ENCODE data around the gene FAM53A.
"Not testable (repeated sequence)": the region's sequence is repeated elsewhere in the genome, so short reads cannot be mapped to it uniquely, and the experiment has no call there.

The FAM53A gene

DNA sequence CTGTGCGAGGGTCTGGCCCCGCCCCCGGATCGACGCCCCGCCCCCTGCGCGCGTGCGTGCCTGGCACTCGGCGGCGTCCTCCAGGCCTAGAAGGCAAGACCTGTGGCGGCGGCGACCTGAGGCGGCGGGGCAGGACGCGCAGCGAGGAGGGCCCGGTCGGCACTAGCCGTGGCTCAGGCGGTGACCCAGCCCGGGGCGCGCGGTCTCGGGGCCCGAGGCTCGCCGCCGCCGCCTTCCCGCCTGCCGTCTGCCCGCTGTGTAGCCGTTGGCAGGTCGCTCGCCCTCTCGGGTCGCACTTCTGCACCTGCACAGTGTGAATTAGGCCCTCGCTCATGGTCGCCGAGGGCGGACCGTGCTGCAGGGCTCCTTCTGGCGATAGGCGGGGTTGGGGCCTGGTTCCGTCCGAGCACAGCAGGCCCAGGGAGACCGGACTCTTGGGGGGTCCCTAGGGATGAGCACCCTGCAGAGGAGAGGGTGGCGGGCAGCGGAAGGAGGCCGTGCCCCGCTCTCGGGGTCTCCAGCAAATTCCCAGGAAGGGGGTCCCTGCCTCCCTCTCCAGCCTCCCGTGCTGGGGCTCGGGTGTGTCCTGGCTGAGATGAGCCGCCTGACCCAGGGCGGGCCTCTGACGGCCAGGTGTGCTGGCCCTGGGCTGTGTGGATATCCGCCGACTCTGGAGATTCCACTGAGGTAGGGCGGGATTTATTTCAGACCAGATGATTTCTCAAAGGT lies 557 bp upstream of the FAM53A start:
- peak; percentile 94 for DNase-seq

DNA sequence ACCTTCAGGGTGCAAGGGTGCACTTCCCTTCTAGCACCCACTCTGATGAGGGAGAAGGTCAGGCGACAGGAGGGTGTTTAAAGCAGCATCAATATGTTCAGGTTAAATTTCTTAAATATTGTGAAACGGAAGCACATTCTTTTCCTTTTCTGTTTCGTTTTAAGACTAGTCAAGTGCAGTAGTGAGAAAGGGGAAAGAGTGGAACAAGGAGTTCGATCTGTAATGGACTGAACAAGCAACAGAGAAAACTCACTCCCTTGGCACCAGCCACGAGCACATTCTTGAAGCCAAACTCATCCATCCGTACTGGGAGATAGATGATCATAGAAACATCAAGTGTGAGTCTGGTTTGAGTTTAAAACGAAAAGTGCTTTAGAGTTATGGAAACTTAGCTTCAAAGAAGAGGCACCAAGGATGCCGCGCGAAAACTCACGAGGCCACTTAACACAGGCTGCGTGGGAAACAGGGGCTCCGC lies 815 bp downstream of the FAM53A start:
- no peak for DNase-seq

DNA sequence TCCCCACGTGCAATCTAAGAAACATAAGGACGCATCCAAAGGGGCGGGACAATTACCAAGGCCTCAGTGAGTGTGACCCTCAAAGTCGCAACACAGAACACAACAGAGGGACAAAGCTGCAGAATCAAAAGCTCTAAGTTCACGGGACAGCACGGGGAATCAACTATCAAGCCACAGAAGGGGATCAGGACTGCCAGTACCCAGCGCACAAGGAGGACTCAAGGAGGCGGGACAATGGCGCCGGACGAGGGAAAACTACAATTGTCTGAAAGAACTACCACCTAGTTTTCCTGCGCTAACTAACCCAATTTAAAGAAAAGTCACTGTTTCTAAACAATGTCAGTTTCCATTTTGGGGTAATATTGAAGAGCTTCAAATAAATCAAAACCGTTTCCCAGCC lies 1.3 kb downstream of the FAM53A start:
- DNase-seq = no peak

- no peak for DNase-seq
Measured at GRCh38 chr4:1678244-1678643, 5.9 kb downstream of the FAM53A start.

GRCh38 chr4:1676605-1677525 lies 7.2 kb downstream of the FAM53A start:
- no peak for DNase-seq

- no peak for DNase-seq
Measured at GRCh38 chr4:1675802-1676137, 8.3 kb downstream of the FAM53A start.

DNA sequence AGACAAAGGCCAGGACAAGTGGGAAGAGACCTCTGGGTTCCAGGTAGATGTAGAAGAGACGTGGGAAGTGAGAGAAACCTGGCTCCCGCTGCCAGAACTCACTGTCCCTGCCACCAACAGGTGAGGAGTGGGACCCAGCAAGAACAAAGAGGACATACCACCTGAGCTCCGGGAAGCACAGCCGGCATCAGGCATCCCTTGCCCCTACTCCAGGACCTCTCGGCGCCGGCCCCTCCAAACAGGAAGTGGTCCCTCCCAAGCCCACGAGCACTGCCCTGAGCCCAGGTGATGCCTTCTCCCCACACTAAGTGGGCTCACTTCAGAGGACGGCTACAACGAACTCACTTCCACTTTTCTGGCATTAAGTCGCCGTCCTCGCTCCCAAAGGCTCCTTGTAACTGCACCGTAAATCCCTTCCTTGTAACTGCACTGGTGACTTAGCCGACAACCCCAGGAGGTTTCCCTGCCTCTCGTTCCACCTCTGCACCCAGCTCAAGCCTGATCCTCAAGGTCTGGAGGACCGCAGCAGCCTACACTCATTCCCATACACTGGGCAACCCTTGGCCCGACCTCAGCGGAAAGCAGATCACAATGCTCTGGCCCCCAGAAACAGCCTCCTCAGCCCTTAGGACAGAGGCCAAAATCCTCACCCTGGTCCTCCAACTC lies 8.8 kb downstream of the FAM53A start:
- no peak for DNase-seq

- no peak for DNase-seq
Measured at GRCh38 chr4:1674682-1675081, 9.4 kb downstream of the FAM53A start.

GRCh38 chr4:1673671-1674070 lies 10.4 kb downstream of the FAM53A start:
- DNase-seq = no peak

GRCh38 chr4:1671011-1671410 lies 13.1 kb downstream of the FAM53A start:
- not testable (repeated sequence) for DNase-seq

DNA sequence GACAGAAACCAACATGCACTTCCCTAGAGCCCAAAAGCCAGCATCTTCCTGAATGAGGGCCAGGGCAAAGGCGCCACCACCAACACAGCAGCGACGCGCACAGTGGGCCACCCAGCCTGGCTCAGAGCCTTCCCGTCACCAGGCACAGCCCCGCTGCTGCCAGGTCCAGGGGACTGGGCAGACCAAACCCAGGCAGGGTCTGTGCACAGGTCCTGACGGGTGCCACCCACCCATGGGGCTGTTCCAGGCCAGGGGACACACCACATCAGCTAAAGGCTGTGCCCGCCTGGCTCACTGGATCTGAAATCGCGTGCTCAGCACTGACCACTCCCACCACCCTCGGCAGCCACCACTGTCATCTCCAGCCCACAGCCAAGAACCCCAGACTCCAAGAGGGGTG lies 13.8 kb downstream of the FAM53A start:
- DNase-seq = no peak

- DNase-seq = no peak
Measured at GRCh38 chr4:1669850-1670249, 14.3 kb downstream of the FAM53A start.

DNA sequence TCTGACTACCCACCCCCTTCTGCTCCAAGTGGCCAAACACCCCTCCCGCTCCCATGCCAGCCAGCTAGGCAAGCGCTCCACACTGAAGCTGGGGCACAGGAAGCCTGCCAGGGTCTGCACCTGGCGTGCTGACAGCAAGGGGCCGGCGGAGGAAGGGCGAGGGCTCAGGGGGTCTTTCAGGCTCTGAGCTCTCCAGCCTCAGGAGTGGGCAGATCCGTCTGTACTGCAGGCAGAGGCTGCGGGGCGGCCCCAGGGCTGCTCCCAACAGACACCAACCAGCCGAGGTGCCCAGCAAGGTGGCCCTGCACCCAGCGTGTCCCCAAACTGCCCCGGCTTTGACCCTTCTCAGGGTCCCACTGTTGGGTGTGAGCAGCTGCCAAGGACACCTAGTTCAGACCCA lies 14.8 kb downstream of the FAM53A start:
- DNase-seq = no peak

- DNase-seq = no peak
Measured at GRCh38 chr4:1668488-1668840, 15.6 kb downstream of the FAM53A start.

DNA sequence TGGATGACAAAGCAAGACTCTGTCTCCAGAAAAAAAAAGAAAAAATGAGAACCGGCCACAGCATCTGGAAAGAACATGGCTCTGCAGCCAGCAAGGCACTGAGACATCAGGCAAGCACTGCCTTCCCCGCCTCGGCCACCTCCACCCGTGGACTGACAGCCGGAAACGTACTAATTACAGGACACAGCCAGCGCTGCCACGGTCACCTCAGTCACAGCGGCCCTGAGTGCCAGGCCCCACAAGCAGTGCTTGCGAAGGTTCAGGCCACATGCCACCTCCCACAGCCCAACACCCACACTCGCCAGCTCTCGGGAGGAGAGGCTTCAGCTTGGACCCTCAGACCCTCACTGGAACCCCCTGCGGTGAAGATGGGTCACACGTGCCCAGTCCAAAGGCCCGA lies 16.8 kb downstream of the FAM53A start:
- DNase-seq = no peak

- DNase-seq = no peak
Measured at GRCh38 chr4:1666391-1666790, 17.7 kb downstream of the FAM53A start.

DNA sequence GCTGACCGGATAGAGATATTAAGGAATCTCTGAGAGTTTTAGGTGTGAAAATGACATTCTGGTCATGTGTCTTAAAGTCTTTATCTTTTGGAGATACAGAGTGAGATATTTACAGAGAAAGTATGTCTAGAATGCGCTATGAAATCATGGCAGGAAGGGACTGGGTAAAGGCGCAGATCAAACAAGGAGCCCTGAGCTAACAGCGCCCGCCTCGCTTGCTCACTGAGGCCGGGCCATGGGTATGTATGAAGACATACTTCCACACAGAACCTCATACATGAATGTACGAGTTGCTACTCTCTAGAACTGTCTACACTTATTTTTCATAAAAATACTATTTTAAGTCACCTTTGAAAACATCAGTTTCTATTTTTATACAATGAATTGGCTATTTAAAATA lies 20.0 kb downstream of the FAM53A start:
- no peak for DNase-seq

DNA sequence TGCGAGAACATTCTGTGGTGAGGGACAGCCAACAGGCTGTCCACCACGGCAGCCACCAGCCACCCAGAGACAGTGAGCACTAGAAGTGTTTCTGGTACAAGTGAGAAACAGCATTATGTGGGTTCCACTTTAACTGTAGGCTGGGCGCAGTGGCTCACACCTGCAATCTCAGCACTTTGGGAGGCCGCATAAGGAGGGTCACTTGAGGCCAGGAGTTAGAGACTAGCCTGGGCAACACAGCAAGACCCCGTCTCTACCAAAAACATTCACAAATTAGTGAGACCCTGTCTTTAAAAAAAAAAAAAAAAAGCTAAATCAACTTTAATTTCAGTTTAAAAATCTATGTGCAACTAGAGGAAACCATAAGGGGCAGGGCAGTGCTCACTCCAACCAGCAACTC lies 20.6 kb downstream of the FAM53A start:
- DNase-seq = no peak

DNA sequence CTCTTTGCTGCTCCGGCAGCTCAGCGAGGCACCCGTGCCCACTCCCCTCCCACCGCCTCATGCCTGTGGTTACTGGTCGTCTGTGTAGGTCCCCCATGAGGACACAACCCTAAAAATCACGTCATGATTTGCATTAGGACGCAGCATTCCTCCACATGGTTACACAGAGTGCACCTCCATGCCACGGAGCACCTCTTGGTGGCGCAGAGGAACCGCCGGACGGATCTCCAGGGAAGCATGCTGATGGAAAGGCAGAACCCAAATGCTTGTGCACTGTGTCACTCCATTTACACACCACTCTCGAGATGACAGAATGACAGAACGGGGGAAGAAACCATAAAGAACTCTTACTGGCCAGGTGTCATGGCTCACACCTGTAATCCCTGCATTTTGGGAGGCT lies 22.4 kb downstream of the FAM53A start:
- DNase-seq = no peak

- no peak for DNase-seq
Measured at GRCh38 chr4:1660948-1661677, 23.0 kb downstream of the FAM53A start.

DNA sequence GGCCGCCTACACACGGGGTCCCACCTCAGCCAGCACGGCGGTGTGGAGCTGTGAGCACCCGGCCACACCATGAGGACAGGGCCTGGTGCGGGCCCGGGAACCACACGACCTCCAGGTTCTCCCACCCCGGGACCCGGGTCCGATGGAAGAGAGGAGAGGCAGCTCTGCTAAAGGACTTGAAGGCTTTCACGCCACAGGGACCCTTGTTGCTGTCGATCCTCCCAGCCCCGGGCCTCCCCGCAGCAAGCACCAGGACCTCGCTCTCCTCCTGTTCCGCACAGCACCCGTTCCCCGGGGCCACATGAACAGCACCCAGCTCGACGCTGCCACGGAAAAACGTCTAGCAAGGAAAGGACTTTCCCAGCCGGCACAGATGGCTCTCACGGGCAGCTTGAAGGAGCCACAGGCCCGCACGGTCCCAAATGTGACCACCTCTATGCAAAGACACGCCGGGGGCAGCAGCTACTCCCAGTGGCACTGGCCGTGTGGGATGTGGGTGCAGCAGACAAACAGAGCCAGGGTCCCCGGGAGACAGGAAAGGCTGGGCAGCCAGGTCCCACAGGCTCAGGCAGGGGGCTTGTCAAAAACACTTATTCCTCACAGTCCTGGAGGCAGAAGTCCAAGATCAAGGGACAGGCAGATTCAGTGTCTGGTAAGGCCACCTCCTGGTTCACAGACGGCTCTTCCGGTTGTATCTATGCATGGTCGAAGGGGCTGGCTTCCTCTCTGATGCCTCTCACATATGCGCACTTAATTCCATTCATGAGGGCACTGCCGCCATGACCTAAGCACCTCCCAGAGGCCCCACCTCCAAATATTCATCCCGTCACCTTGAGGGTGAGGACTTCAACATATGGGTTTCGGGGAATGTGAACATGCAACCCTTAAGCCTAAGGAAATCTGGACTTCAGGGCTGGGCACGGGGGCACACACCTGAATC lies 24.7 kb downstream of the FAM53A start:
- no peak for DNase-seq

DNA sequence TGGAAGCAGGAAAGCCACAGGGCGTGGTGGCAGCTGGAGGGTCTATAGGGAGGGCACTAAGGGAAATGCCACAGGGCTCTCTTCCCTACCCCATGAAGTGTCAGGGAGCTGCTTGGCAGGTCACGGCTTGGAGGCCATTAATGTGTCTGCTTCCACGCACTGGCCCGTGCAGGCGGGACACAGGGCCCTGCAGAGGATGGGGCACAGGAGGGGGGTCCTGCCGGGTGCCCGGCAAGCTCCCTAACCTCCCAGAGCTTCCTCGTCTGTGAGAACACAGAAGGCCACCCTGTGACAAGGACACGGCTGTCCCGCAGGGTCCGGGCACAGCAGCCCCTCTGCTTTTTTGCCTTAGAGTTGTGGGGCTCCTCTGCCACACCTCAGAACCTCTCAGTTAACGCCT lies 25.5 kb downstream of the FAM53A start:
- DNase-seq = no peak
